Mucosa of rectum (tissue), 2 donors: Measurements from ENCODE around the gene ZSCAN20.

ENCODE experiments used
- H3K27ac ChIP-seq, 2 donors: one replicate each; pipeline ENCODE4 v1.7.0; 2013; ENCODE audit warnings: inconsistent platforms in 2 of 2, low read depth in 2 of 2, low read length in 2 of 2
- H3K27me3 ChIP-seq, 2 donors: one replicate each; pipeline ENCODE4 v1.7.0; 2013; ENCODE audit warnings: low read length in 2 of 2; ENCODE audit not compliant: control insufficient read depth in 2 of 2, insufficient read depth in 2 of 2
- H3K36me3 ChIP-seq, 2 donors: one replicate each; pipeline ENCODE4 v1.7.0; 2013; ENCODE audit warnings: low read length in 2 of 2; ENCODE audit not compliant: control insufficient read depth in 2 of 2, insufficient read depth in 2 of 2
- H3K4me1 ChIP-seq, 2 donors: one replicate each; pipeline ENCODE4 v1.7.0; 2013; ENCODE audit warnings: low read length in 2 of 2, mild to moderate bottlenecking in 1 of 2; ENCODE audit not compliant: control insufficient read depth in 2 of 2, insufficient read depth in 2 of 2
- H3K4me3 ChIP-seq, 2 donors: one replicate each; pipeline ENCODE4 v1.7.0; 2013; ENCODE audit warnings: low read length in 2 of 2
- H3K9ac ChIP-seq, 2 donors: one replicate each; pipeline ENCODE4 v1.7.0; 2013; ENCODE audit warnings: low read length in 2 of 2, low read depth in 1 of 2, mild to moderate bottlenecking in 1 of 2
- H3K9me3 ChIP-seq, 2 donors: one replicate each; pipeline ENCODE4 v1.7.0; 2013; ENCODE audit warnings: low read length in 2 of 2; ENCODE audit not compliant: control insufficient read depth in 2 of 2
- donor health status: healthy.
- donor health status: Normal muscosa, but diverticular disease.

Gene ZSCAN20

DNA sequence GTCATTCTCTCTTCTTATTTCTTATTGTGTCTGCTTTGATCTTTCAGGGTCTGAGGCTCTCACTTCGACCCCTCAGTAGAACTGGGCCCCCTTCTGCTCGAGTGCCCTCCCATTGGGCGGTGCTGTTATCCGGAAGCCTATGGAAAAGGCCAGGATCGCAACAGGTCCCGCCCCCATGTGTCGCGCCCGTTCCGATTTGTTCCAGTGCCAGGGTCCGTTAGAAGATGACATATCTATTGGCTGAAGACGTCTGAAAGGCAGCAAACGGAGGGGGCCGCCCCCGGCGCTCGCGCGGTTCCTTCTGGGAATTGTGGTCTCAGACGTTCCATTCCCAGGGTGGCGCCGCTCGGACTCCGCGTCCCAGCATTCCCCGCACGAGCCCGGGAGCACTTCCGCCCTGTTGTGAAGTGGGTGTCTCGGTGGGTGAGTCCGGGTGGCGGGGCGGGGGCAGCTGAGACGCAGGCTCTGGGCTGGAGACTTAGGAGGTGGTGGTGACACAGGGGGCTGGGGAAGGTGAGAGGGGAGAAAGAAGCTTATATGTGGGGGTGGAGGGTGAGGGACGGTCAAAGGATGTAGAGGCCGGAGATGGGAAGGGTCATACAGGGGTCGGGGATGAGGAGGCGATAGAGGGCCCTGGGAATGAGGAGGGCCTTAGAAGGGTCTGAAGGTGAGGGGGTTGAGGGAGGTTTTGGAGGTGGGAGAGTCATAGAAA is at the start of gene ZSCAN20:
Gene ZSCAN20 (plus strand): TSS at position 377 of the 712 bp plus-strand sequence. CDS start 6,644 bp downstream, outside the sequence.
- Histone ChIP-seq H3K9ac (peak within 1 kb of the TSS; percentile 72 to 76), H3K27ac (peak within 1 kb of the TSS; percentile 50 to 73), H3K27me3 (no peaks in the 10 kb centered on the region), H3K9me3 (no peaks in the 10 kb centered on the region), H3K4me3 (peak within 1 kb of the TSS; percentile 78 to 84), H3K4me1 (peaks cover 3 to 13% of the 10 kb centered on the region in 2 donors), H3K36me3 (no peaks in the 10 kb centered on the region)

GRCh38 chr1:33424205-33424604 is 48.2 kb upstream of the ZSCAN20 start:
- H3K4me3 ChIP-seq = no peak overlapping the region
- no peak overlapping the region for H3K27ac ChIP-seq
- no peaks in the 10 kb centered on the region for H3K4me1 ChIP-seq
- no peaks in the 10 kb centered on the region for H3K36me3 ChIP-seq
- peaks cover 0 to 6% of the 10 kb centered on the region in 2 donors for H3K27me3 ChIP-seq
- H3K9ac ChIP-seq = no peak overlapping the region
- no peaks in the 10 kb centered on the region for H3K9me3 ChIP-seq

- no peaks in the 10 kb centered on the region for H3K9me3 ChIP-seq
- no peak overlapping the region for H3K4me3 ChIP-seq
- no peaks in the 10 kb centered on the region for H3K4me1 ChIP-seq
- H3K9ac ChIP-seq = no peak overlapping the region
- H3K36me3 ChIP-seq = no peaks in the 10 kb centered on the region
- H3K27ac ChIP-seq = no peak overlapping the region
- H3K27me3 ChIP-seq = peaks cover 0 to 6% of the 10 kb centered on the region in 2 donors
These were observed 47.8 kb upstream of the ZSCAN20 start for GRCh38 chr1:33424610-33425009.

GRCh38 chr1:33425900-33426299 is 46.5 kb upstream of the ZSCAN20 start:
- no peaks in the 10 kb centered on the region for H3K9me3 ChIP-seq
- H3K4me1 ChIP-seq = peaks cover 4 to 6% of the 10 kb centered on the region in 2 donors
- no peak overlapping the region for H3K27ac ChIP-seq

GRCh38 chr1:33426916-33427315 is 45.5 kb upstream of the ZSCAN20 start:
- H3K27ac ChIP-seq = no peak overlapping the region
- no peak overlapping the region for H3K9ac ChIP-seq
- peaks cover 4 to 6% of the 10 kb centered on the region in 2 donors for H3K27me3 ChIP-seq
- H3K9me3 ChIP-seq = no peaks in the 10 kb centered on the region
- H3K36me3 ChIP-seq = no peaks in the 10 kb centered on the region
- H3K4me1 ChIP-seq = peaks cover 4 to 6% of the 10 kb centered on the region in 2 donors
- no peak overlapping the region for H3K4me3 ChIP-seq

More at GRCh38 chr1:33425900-33426299, 46.5 kb upstream of the ZSCAN20 start:
- Histone ChIP-seq H3K9ac (no peak overlapping the region), H3K4me3 (no peak overlapping the region), H3K36me3 (no peaks in the 10 kb centered on the region), H3K27me3 (peaks cover 4 to 6% of the 10 kb centered on the region in 2 donors)

GRCh38 chr1:33428661-33429060 is 43.8 kb upstream of the ZSCAN20 start:
- Histone ChIP-seq H3K27ac (no peak overlapping the region), H3K4me1 (peaks cover 4 to 6% of the 10 kb centered on the region in 2 donors), H3K9ac (no peak overlapping the region)

GRCh38 chr1:33429332-33429731 is 43.1 kb upstream of the ZSCAN20 start:
- Histone ChIP-seq H3K27ac (no peak overlapping the region), H3K9ac (no peak overlapping the region), H3K4me1 (peaks cover 6 to 8% of the 10 kb centered on the region in 2 donors), H3K36me3 (no peaks in the 10 kb centered on the region), H3K27me3 (peaks cover 4 to 6% of the 10 kb centered on the region in 2 donors), H3K9me3 (no peaks in the 10 kb centered on the region), H3K4me3 (peak overlapping the region in 1 of 2 donors; percentile 60)

More at GRCh38 chr1:33428661-33429060, 43.8 kb upstream of the ZSCAN20 start:
- peaks cover 4 to 6% of the 10 kb centered on the region in 2 donors for H3K27me3 ChIP-seq
- H3K4me3 ChIP-seq = no peak overlapping the region
- H3K9me3 ChIP-seq = no peaks in the 10 kb centered on the region
- H3K36me3 ChIP-seq = no peaks in the 10 kb centered on the region

GRCh38 chr1:33429856-33430691 is 42.4 kb upstream of the ZSCAN20 start:
- peaks cover 4 to 6% of the 10 kb centered on the region in 2 donors for H3K27me3 ChIP-seq
- H3K27ac ChIP-seq = peak overlapping the region in 1 of 2 donors; percentile 3

DNA sequence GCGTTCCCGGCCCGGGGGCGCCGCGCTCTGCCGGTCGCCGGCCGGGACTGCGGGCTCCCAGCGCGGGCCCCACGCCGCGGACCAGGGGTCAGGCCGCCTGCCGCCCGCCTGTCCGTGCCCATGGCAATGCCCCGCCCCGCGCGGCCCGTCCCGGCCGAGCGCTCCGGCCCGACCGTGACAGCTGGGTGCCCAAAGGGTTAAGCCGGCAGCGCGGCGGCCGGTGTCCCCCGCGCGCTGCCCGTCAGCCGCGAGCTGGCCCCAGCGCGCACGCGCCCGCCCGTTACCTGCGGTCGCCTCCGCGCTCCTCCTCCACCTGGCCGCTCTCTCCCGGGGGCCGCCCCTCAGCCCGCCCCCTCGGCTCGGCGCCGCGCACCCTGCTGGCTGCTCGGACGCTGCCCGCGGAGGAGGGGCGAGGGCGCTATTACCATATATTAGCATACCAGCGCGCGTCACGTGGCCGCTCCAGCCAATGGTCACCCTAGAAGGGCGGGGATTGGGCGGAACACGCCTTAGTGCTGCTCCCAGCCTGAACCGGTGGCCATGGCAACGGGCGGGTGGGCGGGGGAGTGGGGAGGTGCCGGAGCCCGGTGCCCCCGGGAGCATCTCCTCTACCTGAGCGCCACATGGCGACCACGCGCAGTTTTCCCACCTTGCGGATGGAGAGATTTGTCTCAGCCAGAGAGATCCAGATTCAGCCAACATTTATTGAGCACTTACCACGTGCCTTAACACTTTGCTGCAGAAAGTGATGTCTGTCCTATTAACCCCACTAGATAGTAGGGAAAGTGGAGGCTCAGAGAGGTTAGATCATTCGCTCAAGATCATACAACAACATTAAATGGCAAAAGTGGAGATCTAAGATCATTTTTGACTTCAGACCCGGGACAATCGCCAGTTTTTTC is 41.5 kb upstream of the ZSCAN20 start, which contains the start of gene PHC2:
Gene PHC2 (minus strand): TSS at position 404 of the 902 bp plus-strand sequence. CDS start 55,556 bp downstream, outside the sequence.
- Histone ChIP-seq H3K36me3 (no peaks in the 10 kb centered on the region), H3K27ac (peak within 1 kb of the TSS in 1 of 2 donors; percentile 3), H3K27me3 (peaks cover 4 to 6% of the 10 kb centered on the region in 2 donors), H3K4me1 (peaks cover 6 to 9% of the 10 kb centered on the region in 2 donors), H3K4me3 (peak within 1 kb of the TSS; percentile 51 to 60), H3K9me3 (no peaks in the 10 kb centered on the region), H3K9ac (peak within 1 kb of the TSS in 1 of 2 donors; percentile 68)

More at GRCh38 chr1:33429856-33430691, 42.4 kb upstream of the ZSCAN20 start:
- Histone ChIP-seq H3K9ac (peak overlapping the region in 1 of 2 donors; percentile 68), H3K4me3 (peak overlapping the region; percentile 51 to 60), H3K36me3 (no peaks in the 10 kb centered on the region), H3K4me1 (peaks cover 6 to 9% of the 10 kb centered on the region in 2 donors), H3K9me3 (no peaks in the 10 kb centered on the region)
